ENCODE measurements around the gene CALR. TPM values are rescaled to one million over a fixed set of nuclear protein-coding genes. Genes with fewer than 3 reads are reported as not detected.
A peak's percentile ranks its signal among the peaks of the same experiment; 100 is the strongest.
"Not testable (repeated sequence)": the region's sequence is repeated elsewhere in the genome, so short reads cannot be mapped to it uniquely, and the experiment has no call there.

The CALR gene
- total RNA-seq: 382 TPM

GRCh38 chr19:12937927-12938778 lies at the start of gene CALR:
Gene CALR, plus strand, starts transcription at chr19:12938609. Its CDS starts 71 bp downstream, at chr19:12938680.
- Histone ChIP-seq H3K4me3 (ENCODE audit: low read length in 3 of 3) (peak within 1 kb of the TSS; percentile 95 to 97 (median 95)), H3K27ac (ENCODE audit: low read depth, low read length) (peak within 1 kb of the TSS; percentile 92), H3K36me3 (ENCODE audit: control insufficient read depth in 3 of 3, insufficient read depth in 3 of 3, low read length in 3 of 3) (peaks cover 29 to 33% (median 33%) of the 10 kb centered on the region in 3 donors), H3K9me3 (ENCODE audit: control insufficient read depth in 3 of 3, low read length in 3 of 3) (no peaks in the 10 kb centered on the region), H3K9ac (ENCODE audit: low read depth in 1 of 3, low read length in 3 of 3) (peak within 1 kb of the TSS; percentile 92 to 97 (median 96)), H3K4me1 (ENCODE audit: control insufficient read depth in 3 of 3, insufficient read depth in 3 of 3, low read length in 3 of 3) (peaks cover 34 to 51% (median 41%) of the 10 kb centered on the region in 3 donors), H3K27me3 (ENCODE audit: control insufficient read depth in 3 of 3, insufficient read depth in 3 of 3, low read length in 3 of 3) (no peaks in the 10 kb centered on the region)

GRCh38 chr19:12890299-12890786 lies 48.1 kb upstream of the CALR start:
- Histone ChIP-seq H3K36me3 (ENCODE audit: control insufficient read depth in 3 of 3, insufficient read depth in 3 of 3, low read length in 3 of 3) (peaks cover 19 to 21% (median 20%) of the 10 kb centered on the region in 3 donors), H3K4me3 (ENCODE audit: low read length in 3 of 3) (peak overlapping the region; percentile 62 to 67 (median 64)), H3K27me3 (ENCODE audit: control insufficient read depth in 3 of 3, insufficient read depth in 3 of 3, low read length in 3 of 3) (peaks cover 5 to 12% (median 7%) of the 10 kb centered on the region in 3 donors), H3K4me1 (ENCODE audit: control insufficient read depth in 3 of 3, insufficient read depth in 3 of 3, low read length in 3 of 3) (peaks cover 17 to 21% (median 18%) of the 10 kb centered on the region in 3 donors), H3K27ac (ENCODE audit: low read depth, low read length) (peak overlapping the region; percentile 78), H3K9ac (ENCODE audit: low read depth in 1 of 3, low read length in 3 of 3) (peak overlapping the region; percentile 33 to 71 (median 45))
- H3K9me3 ChIP-seq (ENCODE audit: control insufficient read depth in 3 of 3, low read length in 3 of 3): not testable (repeated sequence)

DNA sequence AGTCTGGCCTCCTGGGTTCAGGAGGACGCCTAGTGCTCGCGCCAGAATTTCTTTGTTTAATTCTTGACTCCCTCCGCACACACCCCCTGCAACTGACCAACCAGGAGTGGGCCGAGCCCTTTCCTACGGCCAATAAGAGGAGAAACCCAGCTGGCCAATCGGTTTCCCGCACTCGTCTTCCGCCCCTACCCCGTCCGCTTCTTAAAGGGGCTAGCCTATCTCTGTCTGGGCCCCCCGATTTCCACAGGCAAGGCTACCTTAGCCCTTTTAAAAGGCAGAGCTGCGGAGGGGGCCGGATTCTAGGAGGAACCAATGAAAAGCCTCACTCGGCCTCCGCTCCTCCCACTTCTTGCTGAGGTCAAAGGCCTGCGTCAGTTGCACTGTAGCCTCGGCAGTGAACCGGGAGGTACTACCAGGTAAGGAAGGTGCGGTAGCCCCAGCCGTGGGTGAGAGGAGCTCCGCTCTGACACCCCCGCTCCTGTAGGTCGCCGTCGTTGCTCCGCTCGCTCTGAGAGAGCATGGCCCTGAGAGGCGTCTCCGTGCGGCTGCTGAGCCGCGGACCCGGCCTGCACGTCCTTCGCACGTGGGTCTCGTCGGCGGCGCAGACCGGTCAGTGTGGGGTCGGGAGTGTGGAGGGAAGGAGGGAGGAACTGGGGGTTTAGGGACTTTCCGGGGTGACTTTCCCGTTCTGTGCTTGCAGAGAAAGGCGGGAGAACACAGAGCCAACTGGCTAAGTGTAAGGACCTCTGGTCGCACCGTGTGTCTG lies 47.4 kb upstream of the CALR start, which contains the start of gene GCDH:
TSS of gene GCDH (plus strand) at position 374 of the 766 bp plus-strand sequence. CDS start at position 519, 145 bp downstream.
- Histone ChIP-seq H3K27ac (ENCODE audit: low read depth, low read length) (peak within 1 kb of the TSS; percentile 78), H3K9me3 (ENCODE audit: control insufficient read depth in 3 of 3, low read length in 3 of 3) (no peaks in the 10 kb centered on the region), H3K4me3 (ENCODE audit: low read length in 3 of 3) (peak within 1 kb of the TSS; percentile 93 to 97 (median 96)), H3K9ac (ENCODE audit: low read depth in 1 of 3, low read length in 3 of 3) (peak within 1 kb of the TSS; percentile 85 to 98 (median 91)), H3K4me1 (ENCODE audit: control insufficient read depth in 3 of 3, insufficient read depth in 3 of 3, low read length in 3 of 3) (peaks cover 14 to 19% (median 17%) of the 10 kb centered on the region in 3 donors), H3K36me3 (ENCODE audit: control insufficient read depth in 3 of 3, insufficient read depth in 3 of 3, low read length in 3 of 3) (peaks cover 19 to 22% (median 21%) of the 10 kb centered on the region in 3 donors), H3K27me3 (ENCODE audit: control insufficient read depth in 3 of 3, insufficient read depth in 3 of 3, low read length in 3 of 3) (peaks cover 2 to 5% (median 3%) of the 10 kb centered on the region in 3 donors)

DNA sequence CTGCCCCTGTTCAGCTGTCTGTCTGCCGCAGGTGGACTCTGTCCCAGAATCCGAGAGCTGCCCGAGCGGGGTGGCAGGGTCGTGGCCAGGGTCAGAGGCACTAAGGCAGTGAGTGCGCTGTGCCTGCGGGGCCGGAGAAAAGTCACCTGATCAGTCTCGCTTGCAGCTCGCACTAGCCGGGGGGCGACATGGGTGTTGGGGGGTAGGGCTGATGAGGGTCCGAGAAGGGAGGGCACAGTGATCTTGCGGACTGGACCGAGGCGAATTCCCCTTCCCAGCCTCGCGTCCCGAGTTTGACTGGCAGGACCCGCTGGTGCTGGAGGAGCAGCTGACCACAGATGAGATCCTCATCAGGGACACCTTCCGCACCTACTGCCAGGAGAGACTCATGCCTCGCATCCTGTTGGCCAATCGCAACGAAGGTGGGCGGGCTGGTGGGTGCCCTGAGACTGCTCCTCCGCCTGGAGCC lies 46.8 kb upstream of the CALR start:
- peak overlapping the region; percentile 93 to 97 (median 96) for H3K4me3 ChIP-seq (ENCODE audit: low read length in 3 of 3)
- H3K36me3 ChIP-seq (ENCODE audit: control insufficient read depth in 3 of 3, insufficient read depth in 3 of 3, low read length in 3 of 3): peaks cover 26 to 28% (median 27%) of the 10 kb centered on the region in 3 donors
- peak overlapping the region; percentile 78 for H3K27ac ChIP-seq (ENCODE audit: low read depth, low read length)
- H3K4me1 ChIP-seq (ENCODE audit: control insufficient read depth in 3 of 3, insufficient read depth in 3 of 3, low read length in 3 of 3): peaks cover 14 to 18% (median 17%) of the 10 kb centered on the region in 3 donors
- H3K9me3 ChIP-seq (ENCODE audit: control insufficient read depth in 3 of 3, low read length in 3 of 3): no peaks in the 10 kb centered on the region
- H3K27me3 ChIP-seq (ENCODE audit: control insufficient read depth in 3 of 3, insufficient read depth in 3 of 3, low read length in 3 of 3): peaks cover 0 to 4% (median 0%) of the 10 kb centered on the region in 3 donors
- peak overlapping the region; percentile 85 to 98 (median 91) for H3K9ac ChIP-seq (ENCODE audit: low read depth in 1 of 3, low read length in 3 of 3)

DNA sequence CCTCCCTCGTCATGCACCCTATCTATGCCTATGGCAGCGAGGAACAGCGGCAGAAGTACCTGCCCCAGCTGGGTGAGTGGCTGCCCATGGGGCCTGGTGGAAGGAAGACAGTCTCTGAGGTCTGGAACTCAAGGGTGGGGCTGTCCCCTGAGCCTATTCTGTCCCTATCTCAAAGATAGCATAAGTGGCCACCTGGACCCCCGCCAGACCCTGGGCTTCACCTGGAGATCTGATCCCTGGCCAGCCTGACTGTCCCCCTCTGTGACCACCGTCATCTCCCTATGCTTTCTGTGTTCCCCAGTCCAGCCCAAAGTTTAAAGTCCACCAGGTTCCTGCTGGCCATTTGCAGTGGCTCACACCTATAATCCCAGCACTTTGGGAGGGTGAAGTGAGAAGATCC lies 44.8 kb upstream of the CALR start:
- Histone ChIP-seq H3K9ac (ENCODE audit: low read depth in 1 of 3, low read length in 3 of 3) (no peak overlapping the region), H3K4me1 (ENCODE audit: control insufficient read depth in 3 of 3, insufficient read depth in 3 of 3, low read length in 3 of 3) (peaks cover 14 to 18% (median 17%) of the 10 kb centered on the region in 3 donors), H3K27me3 (ENCODE audit: control insufficient read depth in 3 of 3, insufficient read depth in 3 of 3, low read length in 3 of 3) (no peaks in the 10 kb centered on the region), H3K9me3 (ENCODE audit: control insufficient read depth in 3 of 3, low read length in 3 of 3) (no peaks in the 10 kb centered on the region), H3K4me3 (ENCODE audit: low read length in 3 of 3) (no peak overlapping the region), H3K36me3 (ENCODE audit: control insufficient read depth in 3 of 3, insufficient read depth in 3 of 3, low read length in 3 of 3) (peaks cover 38 to 44% (median 42%) of the 10 kb centered on the region in 3 donors), H3K27ac (ENCODE audit: low read depth, low read length) (no peak overlapping the region)

GRCh38 chr19:12896460-12896859 lies 41.9 kb upstream of the CALR start:
- Histone ChIP-seq H3K9me3 (ENCODE audit: control insufficient read depth in 3 of 3, low read length in 3 of 3) (no peaks in the 10 kb centered on the region), H3K36me3 (ENCODE audit: control insufficient read depth in 3 of 3, insufficient read depth in 3 of 3, low read length in 3 of 3) (peaks cover 45 to 57% (median 50%) of the 10 kb centered on the region in 3 donors), H3K4me1 (ENCODE audit: control insufficient read depth in 3 of 3, insufficient read depth in 3 of 3, low read length in 3 of 3) (peaks cover 7 to 11% (median 7%) of the 10 kb centered on the region in 3 donors), H3K4me3 (ENCODE audit: low read length in 3 of 3) (no peak overlapping the region), H3K27ac (ENCODE audit: low read depth, low read length) (no peak overlapping the region), H3K9ac (ENCODE audit: low read depth in 1 of 3, low read length in 3 of 3) (peak overlapping the region in 1 of 3 donors; percentile 8), H3K27me3 (ENCODE audit: control insufficient read depth in 3 of 3, insufficient read depth in 3 of 3, low read length in 3 of 3) (no peaks in the 10 kb centered on the region)

GRCh38 chr19:12899891-12900518 lies 38.4 kb upstream of the CALR start:
- Histone ChIP-seq H3K9ac (ENCODE audit: low read depth in 1 of 3, low read length in 3 of 3) (no peak overlapping the region), H3K9me3 (ENCODE audit: control insufficient read depth in 3 of 3, low read length in 3 of 3) (no peaks in the 10 kb centered on the region), H3K4me3 (ENCODE audit: low read length in 3 of 3) (no peak overlapping the region), H3K27ac (ENCODE audit: low read depth, low read length) (no peak overlapping the region), H3K4me1 (ENCODE audit: control insufficient read depth in 3 of 3, insufficient read depth in 3 of 3, low read length in 3 of 3) (no peaks in the 10 kb centered on the region), H3K27me3 (ENCODE audit: control insufficient read depth in 3 of 3, insufficient read depth in 3 of 3, low read length in 3 of 3) (no peaks in the 10 kb centered on the region), H3K36me3 (ENCODE audit: control insufficient read depth in 3 of 3, insufficient read depth in 3 of 3, low read length in 3 of 3) (peaks cover 28 to 39% (median 33%) of the 10 kb centered on the region in 3 donors)

- Histone ChIP-seq H3K9me3 (ENCODE audit: control insufficient read depth in 3 of 3, low read length in 3 of 3) (no peaks in the 10 kb centered on the region), H3K36me3 (ENCODE audit: control insufficient read depth in 3 of 3, insufficient read depth in 3 of 3, low read length in 3 of 3) (no peaks in the 10 kb centered on the region), H3K27me3 (ENCODE audit: control insufficient read depth in 3 of 3, insufficient read depth in 3 of 3, low read length in 3 of 3) (no peaks in the 10 kb centered on the region), H3K9ac (ENCODE audit: low read depth in 1 of 3, low read length in 3 of 3) (no peak overlapping the region), H3K4me1 (ENCODE audit: control insufficient read depth in 3 of 3, insufficient read depth in 3 of 3, low read length in 3 of 3) (peaks cover 0 to 1% (median under 1%) of the 10 kb centered on the region in 3 donors), H3K4me3 (ENCODE audit: low read length in 3 of 3) (no peak overlapping the region), H3K27ac (ENCODE audit: low read depth, low read length) (no peak overlapping the region)
These were observed 31.2 kb upstream of the CALR start for GRCh38 chr19:12907166-12907565.

- H3K4me1 ChIP-seq (ENCODE audit: control insufficient read depth in 3 of 3, insufficient read depth in 3 of 3, low read length in 3 of 3): peaks cover 13 to 17% (median 16%) of the 10 kb centered on the region in 3 donors
- no peaks in the 10 kb centered on the region for H3K36me3 ChIP-seq (ENCODE audit: control insufficient read depth in 3 of 3, insufficient read depth in 3 of 3, low read length in 3 of 3)
- peak overlapping the region; percentile 28 to 78 (median 57) for H3K9ac ChIP-seq (ENCODE audit: low read depth in 1 of 3, low read length in 3 of 3)
- no peak overlapping the region for H3K27ac ChIP-seq (ENCODE audit: low read depth, low read length)
- H3K27me3 ChIP-seq (ENCODE audit: control insufficient read depth in 3 of 3, insufficient read depth in 3 of 3, low read length in 3 of 3): no peaks in the 10 kb centered on the region
- peak overlapping the region; percentile 16 to 63 (median 41) for H3K4me3 ChIP-seq (ENCODE audit: low read length in 3 of 3)
- H3K9me3 ChIP-seq (ENCODE audit: control insufficient read depth in 3 of 3, low read length in 3 of 3): no peaks in the 10 kb centered on the region
These were observed 25.8 kb upstream of the CALR start for GRCh38 chr19:12912571-12912970.
